GM21737 (cell line): ENCODE data around the gene FAM168A.

ENCODE experiments used
- ATAC-seq: cut with Tn5 transposase; IDR thresholded peaks from one replicate; pipeline ENCODE4 v1.9.1; 2021; ENCODE audit warnings: mild to moderate bottlenecking, moderate library complexity; ENCODE audit not compliant: unreplicated experiment

Gene FAM168A

GRCh38 chr11:73403541-73403940 lies 194.4 kb downstream of the FAM168A start:
- ATAC-seq: no peak

- ATAC-seq: no peak
Observed at GRCh38 chr11:73402834-73403185, 195.1 kb downstream of the FAM168A start.

DNA sequence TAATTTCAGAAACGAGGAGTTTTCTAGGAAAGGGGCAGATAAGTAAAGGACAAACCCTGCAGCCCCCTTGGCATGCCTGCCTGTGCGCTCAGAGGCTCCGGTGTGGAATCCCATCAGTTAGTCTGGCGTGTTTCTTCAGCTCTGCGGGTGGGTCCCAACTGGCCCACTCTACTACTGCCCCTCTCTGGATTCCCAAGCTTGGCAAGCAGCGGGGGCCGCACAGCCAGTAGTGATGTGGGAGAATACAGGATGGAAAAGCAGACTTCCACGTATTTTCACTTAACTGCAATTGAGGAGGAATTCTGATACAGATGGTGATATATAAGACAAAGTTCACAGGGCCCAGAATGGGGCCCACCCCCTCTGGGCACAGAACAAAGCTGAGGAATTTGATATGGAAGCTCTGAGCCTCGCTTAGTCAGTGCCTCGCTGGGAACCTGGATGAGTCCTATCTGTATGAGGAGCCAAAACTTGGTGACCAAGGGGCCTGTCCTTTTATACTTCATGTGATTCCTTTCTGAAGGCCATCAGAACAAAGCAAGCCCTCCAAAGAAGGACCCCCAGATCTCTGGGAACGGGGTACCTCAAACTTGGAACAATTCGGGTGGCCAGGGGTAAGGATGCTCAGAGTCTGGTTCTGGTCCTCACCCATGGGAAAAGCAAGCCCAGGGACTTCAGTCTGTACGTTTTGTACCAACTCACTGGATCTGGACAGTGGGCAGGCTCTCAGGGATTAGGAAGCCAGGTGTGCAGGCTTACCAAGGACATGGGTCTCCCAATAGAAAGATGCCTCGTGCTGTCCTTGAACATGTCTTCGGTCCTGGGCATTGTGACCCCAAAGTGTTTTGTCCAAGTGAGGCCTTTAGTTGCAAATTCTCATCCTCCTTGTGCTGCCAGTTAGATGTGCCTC lies 195.7 kb downstream of the FAM168A start:
- no peak for ATAC-seq

GRCh38 chr11:73401217-73401923 lies 196.5 kb downstream of the FAM168A start:
- no peak for ATAC-seq

DNA sequence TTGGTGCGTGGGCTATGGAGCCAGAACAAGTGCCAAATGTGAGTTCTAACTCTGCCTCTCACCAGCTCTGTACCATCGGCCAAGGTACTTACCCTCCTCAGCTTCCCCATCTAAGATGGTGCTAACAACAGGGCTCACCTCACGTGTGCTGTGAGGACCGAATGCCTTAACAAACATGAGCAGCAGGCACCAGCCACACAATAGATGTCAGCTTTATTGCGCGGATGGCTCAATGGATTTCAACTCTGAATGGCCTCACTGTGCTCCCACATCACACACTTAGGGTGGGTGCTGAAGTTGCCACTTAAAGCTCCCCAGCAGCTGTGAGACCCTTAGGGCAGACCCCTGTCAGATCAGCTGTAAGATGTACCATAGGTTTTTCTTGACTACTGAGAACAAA lies 197.6 kb downstream of the FAM168A start:
- ATAC-seq: no peak

DNA sequence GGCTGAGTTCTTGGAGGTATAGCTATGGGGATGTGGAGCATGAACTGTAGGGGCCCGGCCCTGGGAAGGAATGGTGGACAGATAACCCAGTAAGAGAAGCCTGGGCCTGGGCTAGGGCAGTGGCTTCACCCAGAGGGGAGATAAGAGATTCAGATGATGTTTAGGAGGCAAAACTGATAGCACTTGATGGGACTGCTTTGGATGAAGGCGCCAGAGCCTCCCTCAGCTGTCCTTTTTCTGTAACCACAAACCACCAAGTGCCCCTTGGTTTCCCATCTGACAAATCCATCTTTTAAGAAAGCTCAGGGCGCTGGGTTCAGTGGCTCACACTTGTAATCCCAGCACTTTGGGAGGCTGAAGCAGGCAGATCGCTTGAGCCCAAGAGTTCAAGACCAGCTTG lies 198.3 kb downstream of the FAM168A start:
- ATAC-seq: no peak

- ATAC-seq: no peak
Observed at GRCh38 chr11:73399159-73399590, 198.7 kb downstream of the FAM168A start.

GRCh38 chr11:73398721-73399120 lies 199.2 kb downstream of the FAM168A start:
- no peak for ATAC-seq

GRCh38 chr11:73398132-73398526 lies 199.8 kb downstream of the FAM168A start:
- no peak for ATAC-seq

DNA sequence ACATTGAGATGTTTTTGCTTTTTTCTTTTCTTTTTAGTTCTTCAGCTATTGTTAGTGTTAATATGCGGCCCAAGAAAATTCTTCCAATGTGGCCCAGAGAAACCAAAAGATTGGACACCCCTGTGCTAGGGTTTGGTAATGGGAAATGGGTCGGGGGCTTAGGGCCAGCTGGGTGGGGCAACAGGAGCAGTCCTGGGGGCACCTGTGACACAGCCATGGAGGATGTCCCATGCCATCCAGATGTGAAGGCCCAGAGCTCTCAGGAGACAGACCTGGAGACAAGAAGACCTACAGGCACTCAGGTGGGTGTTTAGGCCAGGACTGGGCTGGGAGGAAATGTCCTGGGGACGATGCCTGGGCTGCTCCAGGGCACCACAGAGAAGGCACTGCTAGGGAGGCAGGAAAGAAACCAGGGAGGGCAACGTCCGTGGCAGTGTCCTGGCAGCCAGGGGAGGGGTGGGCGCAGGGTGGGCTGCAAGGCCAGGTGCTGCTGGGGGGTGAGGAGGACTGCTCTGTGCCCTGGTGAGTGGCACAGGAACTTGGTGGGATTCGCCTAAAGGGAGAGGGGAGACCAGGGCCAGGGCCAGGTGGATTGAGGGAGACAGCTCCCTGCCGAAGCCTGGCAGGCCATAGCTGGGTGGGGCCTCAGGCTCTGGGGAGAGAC lies 200.3 kb downstream of the FAM168A start:
- no peak for ATAC-seq

- no peak for ATAC-seq
Observed at GRCh38 chr11:73396985-73397384, 200.9 kb downstream of the FAM168A start.

DNA sequence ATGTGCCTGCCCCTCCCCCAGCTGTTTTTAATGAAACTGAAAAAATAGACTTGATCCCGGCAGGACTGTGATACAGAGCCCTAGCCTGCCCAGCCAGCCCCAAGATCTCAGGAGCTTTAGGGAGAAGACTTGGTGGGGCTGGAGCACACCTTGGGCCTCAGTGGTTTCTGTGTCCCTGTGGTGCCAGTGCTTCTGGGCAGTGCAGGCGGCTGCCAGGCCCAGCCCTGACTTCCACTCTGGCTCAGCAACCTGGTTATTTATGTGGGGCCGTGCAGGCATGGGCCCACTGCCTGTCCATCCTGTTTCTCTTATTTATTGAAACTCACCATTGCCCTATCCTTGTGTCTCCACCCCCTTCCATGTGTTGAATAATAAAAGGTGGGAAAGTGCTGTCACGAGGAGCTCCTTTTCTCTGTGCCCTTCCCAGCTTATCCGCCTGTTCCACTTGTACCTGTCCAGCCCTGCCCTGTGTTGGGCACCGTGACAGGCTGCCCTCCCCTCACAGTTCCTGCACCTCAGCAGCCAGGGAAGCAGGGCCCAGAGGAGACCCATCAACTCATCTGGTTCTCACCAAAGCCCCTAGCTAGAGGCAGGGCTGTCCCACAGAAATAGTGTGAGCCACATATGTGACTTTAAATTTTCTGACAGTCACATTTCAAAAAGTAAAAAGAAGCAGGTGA lies 201.5 kb downstream of the FAM168A start:
- no peak for ATAC-seq

DNA sequence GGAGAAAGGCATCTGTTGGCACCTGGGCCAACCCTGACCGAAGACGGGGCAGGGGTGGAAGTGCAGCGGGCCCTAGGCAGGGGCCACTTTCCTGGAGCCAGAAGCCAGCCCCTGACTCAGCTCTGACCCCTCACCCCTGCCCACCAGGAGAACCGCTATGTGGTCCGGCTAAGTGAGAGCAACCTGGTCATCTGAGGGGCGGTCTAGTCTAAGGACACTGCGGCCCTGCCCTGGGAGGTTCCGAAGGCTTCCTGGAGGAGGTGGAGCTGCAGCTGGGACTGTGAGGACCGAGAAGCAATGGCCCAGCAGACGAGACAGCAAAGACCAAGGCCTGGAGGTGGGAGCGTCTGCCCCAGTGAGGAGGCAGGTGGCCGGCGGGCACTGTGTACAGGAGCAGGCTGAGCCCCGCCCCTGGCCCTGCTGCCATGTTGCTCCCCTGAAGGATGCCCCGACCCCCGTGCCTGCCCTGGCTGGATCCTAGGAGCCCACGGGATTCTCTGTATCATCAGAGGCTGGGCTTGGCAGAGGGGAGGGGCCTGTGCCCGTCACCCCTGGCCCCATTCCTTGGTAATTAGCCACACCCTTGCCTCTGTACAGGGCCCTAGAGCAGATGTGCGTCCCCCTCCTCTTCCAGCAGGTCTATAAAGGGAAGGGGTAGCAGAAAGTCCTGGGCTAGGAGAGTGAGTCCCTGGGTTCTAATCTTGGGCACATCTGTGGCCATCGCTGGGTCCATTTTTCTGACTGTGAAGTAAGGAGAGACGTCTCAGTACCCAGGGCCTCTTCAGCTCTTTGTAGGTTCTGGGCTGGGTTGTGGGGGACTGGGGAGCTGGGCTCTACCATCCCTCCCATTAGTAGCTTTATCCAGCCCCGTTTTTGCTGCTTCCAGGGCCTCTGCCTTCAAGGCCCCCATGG lies 202.4 kb downstream of the FAM168A start:
- no peak for ATAC-seq

DNA sequence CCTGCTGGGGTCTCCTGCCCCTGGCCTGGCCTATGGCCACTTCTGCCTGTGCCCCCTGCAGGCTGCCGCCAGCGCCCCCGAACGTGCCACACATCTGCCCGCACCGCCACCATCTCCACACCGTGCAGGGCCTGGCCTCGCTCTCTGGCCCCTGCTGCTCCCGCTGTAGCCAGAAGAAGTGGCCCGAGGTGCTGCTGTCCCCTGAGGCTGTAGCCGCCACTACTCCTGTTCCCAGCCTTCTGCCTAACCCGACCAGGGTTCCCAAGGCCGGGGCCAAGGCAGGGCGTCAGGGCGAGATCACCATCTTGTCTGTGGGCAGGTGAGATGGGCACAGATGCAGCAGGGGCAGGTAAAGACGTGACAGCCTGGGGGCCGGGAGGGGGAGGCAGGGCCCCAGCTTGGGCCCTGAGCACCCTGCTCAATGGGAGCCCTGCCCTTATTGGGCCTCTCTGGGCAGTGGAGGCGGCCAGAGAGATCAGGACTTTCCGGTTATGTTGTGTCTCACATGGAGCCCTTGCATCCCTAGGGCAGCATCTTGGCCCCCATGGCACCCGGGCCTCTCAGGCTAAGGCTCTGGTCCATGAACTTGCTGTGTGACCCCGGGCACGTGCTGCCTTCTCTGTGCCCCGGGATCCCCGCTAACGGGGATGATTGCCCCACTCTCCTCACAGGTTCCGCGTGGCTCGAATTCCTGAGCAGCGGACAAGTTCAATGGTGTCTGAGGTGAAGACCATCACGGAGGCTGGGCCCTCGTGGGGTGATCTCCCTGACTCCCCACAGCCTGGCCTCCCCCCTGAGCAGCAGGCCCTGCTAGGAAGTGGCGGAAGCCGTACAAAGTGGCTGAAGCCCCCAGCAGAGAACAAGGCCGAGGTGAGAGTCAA lies 203.3 kb downstream of the FAM168A start:
- ATAC-seq: no peak

DNA sequence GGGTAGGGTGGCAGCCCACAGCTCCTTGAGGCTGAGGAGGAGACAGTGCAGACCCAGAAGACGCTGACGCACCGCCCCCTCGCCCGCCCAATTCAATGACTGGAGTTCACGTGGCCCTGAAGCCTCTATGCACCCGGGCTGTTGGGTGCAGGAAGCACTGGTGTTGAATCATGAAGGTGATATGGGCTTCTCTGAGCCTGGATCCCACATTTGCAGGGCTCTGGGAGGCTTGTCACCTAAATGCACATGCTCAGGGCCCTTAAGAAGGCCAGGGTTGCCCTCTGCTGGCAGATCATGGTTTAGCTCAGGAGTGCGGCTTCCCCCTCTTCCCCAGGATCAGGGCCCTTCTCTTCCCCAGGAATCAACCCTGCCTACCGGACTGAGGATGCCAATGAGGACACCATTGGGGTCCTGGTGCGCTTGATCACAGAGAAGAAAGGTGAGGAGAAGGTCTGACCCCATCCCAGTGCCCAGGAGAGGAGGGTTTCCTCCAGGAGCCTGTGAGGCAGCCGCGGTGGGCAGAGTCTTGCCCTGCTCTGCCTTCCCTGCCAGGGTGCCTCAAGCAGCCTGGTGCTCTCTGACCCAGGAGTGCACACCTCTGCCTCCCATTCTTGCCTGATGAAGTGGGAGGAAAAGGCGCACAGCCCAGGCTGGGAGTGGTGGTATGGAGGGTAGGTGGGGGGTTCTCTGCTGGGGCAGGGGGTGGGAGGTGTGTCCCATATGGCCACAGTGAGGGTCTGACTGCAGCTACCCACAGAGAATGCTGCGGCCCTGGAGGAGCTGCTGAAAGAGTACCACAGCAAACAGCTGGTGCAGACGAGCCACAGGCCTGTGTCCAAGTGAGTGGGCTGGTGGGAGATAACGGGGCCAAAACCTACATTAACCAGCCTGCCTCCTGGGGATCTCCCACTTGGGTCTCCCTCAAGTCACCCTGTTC lies 204.2 kb downstream of the FAM168A start:
- no peak for ATAC-seq

GRCh38 chr11:73393011-73393380 lies 204.9 kb downstream of the FAM168A start:
- ATAC-seq: no peak

DNA sequence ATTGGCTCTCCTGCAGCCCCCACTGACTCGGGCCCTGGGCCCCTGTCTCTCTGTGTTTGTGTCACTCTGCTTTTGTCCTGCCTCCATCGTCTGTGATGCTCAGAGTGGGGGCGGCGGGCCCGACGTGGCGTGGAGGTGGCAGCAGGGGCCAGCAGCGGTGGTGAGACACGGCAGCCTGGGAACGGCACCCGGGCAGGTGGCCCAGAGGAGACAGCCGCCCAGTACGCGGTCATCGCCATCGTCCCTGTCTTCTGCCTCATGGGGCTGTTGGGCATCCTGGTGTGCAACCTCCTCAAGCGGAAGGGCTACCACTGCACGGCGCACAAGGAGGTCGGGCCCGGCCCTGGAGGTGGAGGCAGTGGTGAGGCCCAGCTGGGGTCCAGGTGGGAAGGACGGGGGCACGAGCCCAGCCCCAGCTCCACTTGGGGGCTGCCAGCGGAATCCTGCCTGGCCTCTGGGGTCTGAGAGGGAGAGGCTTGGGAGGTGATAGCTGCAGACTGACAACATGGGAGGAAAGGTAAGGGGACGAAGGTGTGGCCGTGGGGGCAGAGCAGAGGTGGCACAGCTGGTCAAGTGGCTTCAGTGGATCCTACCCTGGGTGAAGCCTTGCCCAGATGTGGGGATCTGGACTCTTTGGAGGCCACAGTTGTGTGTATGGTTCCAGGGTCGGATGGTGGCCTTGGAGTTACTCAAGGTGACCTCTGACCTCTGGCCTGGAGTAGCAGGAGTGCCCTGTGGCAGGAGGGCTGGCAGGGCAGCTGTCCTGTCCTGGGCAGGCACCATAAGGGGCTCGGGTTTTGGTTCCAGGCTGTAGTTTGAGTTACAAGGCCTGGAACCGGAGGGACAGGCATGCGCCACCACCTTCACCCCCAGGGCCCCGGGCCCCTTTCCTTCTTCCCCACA lies 205.6 kb downstream of the FAM168A start:
- no peak for ATAC-seq
